Measurements from ENCODE around the gene UTS2B.
"Not testable (repeated sequence)": the region's sequence is repeated elsewhere in the genome, so short reads cannot be mapped to it uniquely, and the experiment has no call there.

UTS2B gene

DNA sequence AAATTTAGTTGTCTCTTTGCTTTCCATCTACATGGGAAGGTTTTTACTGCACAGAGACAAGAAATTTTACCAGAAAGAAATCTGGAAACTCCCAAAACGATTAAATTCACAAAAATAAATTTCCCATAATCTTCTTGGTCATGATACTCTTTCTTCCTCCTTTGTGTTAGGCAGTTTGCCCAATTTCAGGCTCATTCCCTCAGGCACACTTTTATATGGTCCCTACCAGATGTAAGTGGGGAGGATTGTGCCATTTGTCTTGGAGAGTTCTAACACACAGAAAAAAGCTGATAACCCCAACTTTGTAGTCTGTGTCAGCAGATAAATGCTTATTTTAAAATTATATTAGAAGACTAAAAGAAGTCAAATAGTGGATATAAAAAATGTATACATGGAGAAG lies 50.2 kb downstream of the UTS2B start:
- no peak for DNase-seq (ENCODE audit: low read depth in 2 of 2)

- DNase-seq (ENCODE audit: low read depth in 2 of 2) = no peak
Observed at GRCh38 chr3:191275751-191276150, 54.6 kb downstream of the UTS2B start.

DNA sequence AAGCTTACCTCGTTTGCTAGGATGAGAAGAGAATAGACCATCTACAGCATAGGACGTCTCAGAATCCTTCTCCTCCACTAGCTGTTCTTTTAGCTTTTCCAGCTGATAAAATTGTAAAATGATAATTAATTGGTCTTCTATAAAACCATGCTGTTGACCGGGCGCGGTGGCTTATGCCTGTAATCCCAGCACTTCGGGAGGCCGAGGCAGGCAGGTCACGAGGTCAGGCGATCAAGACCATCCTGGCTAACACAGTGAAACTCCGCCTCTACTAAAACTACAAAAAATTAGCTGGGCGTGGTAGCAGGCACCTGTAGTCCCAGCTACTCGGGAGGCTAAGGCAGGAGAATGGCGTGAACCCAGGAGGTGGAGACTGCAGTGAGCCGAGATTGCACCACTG lies 55.1 kb downstream of the UTS2B start:
- DNase-seq (ENCODE audit: low read depth in 2 of 2) = not testable (repeated sequence)

- DNase-seq (ENCODE audit: low read depth in 2 of 2) = no peak
Observed at GRCh38 chr3:191269289-191270085, 60.8 kb downstream of the UTS2B start.

- DNase-seq (ENCODE audit: low read depth in 2 of 2) = no peak
Observed at GRCh38 chr3:191268737-191269136, 61.6 kb downstream of the UTS2B start.

DNA sequence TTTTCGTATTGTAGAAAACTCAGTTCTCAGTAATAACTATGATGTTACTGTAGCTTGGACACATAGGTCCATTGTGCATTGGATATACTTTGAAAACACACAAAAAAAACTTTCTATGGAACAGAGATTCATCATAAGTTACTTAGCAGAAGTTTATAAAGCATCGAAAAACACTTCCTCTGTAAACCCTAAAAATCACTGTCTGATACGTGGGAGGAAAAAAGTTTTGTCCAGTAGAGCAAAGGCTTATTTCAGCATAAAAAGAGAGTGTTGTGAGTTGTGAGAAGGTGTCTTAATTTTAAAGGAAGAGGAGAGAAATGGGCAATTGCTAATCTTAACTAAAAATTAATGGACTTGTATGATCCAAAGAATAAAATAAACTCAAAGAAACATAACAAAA lies 66.5 kb downstream of the UTS2B start:
- DNase-seq (ENCODE audit: low read depth in 2 of 2) = no peak

- DNase-seq (ENCODE audit: low read depth in 2 of 2) = no peak
Observed at GRCh38 chr3:191263365-191263764, 67.0 kb downstream of the UTS2B start.

- no peak for DNase-seq (ENCODE audit: low read depth in 2 of 2)
Observed at GRCh38 chr3:191262650-191263049, 67.7 kb downstream of the UTS2B start.

- DNase-seq (ENCODE audit: low read depth in 2 of 2) = no peak
Observed at GRCh38 chr3:191261304-191261638, 69.1 kb downstream of the UTS2B start.

DNA sequence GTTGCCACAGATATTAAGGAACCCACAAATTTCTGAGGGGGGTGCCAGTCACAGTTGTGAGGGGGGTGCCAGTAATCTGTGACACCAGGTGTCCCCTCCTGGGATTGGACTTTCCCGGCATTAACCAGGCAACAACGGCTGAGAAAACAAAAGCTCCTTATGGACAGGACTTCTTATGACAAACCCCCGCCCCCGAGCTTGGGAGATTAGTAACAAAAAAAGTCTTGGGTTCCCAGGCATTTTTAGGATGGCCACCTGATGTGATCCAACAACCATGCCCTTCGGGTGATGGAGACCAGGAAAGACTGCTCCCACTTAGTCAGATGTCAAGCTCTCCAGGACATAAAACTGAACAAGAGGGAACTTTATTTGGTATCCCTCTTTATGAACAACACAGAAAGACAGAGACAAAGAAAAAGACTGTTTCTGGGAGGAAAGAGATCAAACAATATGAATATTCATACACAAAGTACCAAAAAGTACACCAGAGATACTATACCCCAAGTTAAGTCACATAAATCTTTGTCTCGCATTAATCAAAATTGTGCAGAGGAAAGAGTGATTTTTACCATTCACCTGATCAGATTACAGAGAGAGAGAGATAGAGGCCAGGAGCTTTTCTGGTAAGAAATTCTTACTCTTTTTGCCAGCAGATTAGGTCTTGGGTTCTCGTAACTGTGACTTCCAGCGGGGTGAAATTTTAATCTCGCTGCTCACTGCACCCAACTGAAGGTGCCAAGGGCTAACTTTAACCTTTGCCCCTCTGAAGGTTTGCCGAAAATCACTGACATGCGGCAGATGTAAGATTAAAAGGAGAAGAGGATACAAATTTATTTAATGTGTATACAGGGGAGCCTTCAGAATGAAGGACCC lies 69.7 kb downstream of the UTS2B start:
- DNase-seq (ENCODE audit: low read depth in 2 of 2) = no peak

- no peak for DNase-seq (ENCODE audit: low read depth in 2 of 2)
Observed at GRCh38 chr3:191259486-191259885, 70.8 kb downstream of the UTS2B start.

DNA sequence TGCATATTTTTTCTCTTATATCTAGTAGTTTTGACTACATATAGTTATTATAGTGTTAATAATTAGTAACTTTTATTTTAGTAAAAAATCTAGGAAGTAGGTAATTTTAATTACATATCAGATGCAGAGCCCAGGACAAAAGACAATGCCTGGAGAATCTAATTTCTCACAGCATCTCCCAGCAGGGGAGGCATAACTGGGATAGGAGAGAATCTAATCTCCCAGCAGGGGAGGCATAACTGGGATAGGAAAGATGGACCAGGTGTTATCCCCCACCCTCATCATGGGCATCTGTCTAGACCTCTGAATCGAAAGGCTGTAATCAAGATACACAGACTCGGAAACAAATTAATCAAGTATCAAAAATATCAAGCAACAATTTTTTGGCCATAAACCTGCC lies 73.0 kb downstream of the UTS2B start:
- no peak for DNase-seq (ENCODE audit: low read depth in 2 of 2)

- DNase-seq (ENCODE audit: low read depth in 2 of 2) = no peak
Observed at GRCh38 chr3:191256405-191256804, 73.9 kb downstream of the UTS2B start.

- DNase-seq (ENCODE audit: low read depth in 2 of 2) = no peak
Observed at GRCh38 chr3:191255156-191255555, 75.2 kb downstream of the UTS2B start.

GRCh38 chr3:191254098-191254873 lies 76.0 kb downstream of the UTS2B start:
- no peak for DNase-seq (ENCODE audit: low read depth in 2 of 2)

GRCh38 chr3:191253089-191253799 lies 77.1 kb downstream of the UTS2B start:
- DNase-seq (ENCODE audit: low read depth in 2 of 2) = no peak

DNA sequence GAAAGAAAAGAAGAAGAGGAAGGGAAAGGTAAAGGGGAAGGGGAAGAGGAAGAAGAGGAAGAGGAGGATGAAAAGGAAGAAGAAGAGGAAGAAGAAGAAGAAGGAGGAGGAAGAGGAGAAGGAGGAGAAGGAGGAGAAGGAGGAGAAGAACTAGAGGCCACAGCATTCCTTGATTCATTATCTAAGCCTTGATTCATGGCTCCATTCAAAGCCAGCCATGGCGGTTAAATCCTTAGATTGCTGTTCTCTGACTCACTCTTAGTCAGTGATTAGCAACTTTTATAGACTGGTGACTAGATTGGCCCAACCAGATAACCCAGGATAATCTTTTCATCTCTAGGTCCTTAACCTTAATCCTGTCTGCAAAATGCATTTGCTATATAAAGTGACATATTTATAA lies 83.7 kb downstream of the UTS2B start:
- DNase-seq (ENCODE audit: low read depth in 2 of 2) = no peak

- DNase-seq (ENCODE audit: low read depth in 2 of 2) = not testable (repeated sequence)
Observed at GRCh38 chr3:191246034-191246433, 84.3 kb downstream of the UTS2B start.

GRCh38 chr3:191244242-191244867 lies 86.0 kb downstream of the UTS2B start:
- DNase-seq (ENCODE audit: low read depth in 2 of 2) = no peak

GRCh38 chr3:191240486-191240885 lies 89.8 kb downstream of the UTS2B start:
- no peak for DNase-seq (ENCODE audit: low read depth in 2 of 2)

- DNase-seq (ENCODE audit: low read depth in 2 of 2) = no peak
Observed at GRCh38 chr3:191239407-191240031, 90.8 kb downstream of the UTS2B start.

Measured in stimulated activated CD4-positive, alpha-beta T cell treated with anti-CD3 and anti-CD28 coated beads, Interleukin-1b, Interleukin-23, amount 100 ng/mL, for 4 hours (primary cell).